Measurements from ENCODE around the gene SHB. TPM values are rescaled to one million over a fixed set of nuclear protein-coding genes. Genes with fewer than 3 reads are reported as not detected.

Gene SHB
- total RNA-seq, 1 experiment from 2014 or later: 56.4 TPM

DNA sequence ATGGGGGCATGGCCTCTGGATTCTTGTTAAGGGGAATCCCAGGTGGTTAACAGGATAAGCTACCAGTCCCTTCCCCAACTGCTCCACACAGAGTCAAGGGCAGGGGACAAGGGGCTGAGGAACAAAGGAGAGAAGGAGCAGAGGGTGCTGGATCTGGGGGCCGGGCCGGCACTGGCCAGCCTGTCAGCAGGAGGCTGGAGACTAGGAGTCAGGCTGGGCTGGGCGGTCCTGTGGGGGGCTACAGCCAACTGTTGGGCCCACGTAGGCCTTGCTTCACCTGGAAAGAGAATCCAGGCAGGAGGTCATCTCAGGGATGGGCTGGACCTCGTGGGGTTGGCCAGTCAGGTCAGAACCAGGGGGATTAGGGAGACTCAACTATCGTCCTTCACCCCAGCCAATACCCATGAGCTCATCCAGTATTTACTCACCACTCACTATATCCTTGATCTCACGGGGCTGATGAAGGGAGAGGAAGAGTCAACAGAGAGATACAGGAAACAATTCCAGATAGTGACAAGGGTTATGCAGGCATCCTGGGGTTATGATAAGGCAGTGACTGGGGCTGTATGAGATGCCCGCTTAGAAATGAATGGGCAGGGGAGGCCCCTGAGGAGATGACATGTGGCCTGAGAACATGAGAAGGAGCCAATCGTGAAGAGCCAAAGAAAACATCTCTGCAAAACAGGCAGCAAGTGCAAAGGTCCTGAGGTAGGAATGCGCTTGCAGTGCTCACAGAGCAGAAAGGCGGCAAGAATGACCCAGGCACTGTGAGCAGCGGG, 117.2 kb downstream of the SHB start:
- Histone ChIP-seq H3K36me3 (ENCODE audit: low read depth, low read length) (peaks cover 53% of the 10 kb centered on the region), H3K27me3 (ENCODE audit: low read length) (no peaks in the 10 kb centered on the region), H3K4me3 (ENCODE audit: low read length) (no peak overlapping the region), H2AFZ (ENCODE audit: low read length) (no peak overlapping the region), H3F3A (ENCODE audit: low read length, unreplicated experiment) (peaks cover 6% of the 10 kb centered on the region), H3K9me2 (replicated peaks; ENCODE audit: low read length) (no peaks in the 10 kb centered on the region), H3K27ac (ENCODE audit: low read length) (peak overlapping the region; percentile 100), H4K20me1 (ENCODE audit: low read length) (no peaks in the 10 kb centered on the region), H3K79me2 (ENCODE audit: low read length) (peaks cover 47% of the 10 kb centered on the region), H3K9me3 (ENCODE audit: low read length) (no peaks in the 10 kb centered on the region), H3K4me2 (ENCODE audit: low read length) (no peak overlapping the region), H3K9ac (ENCODE audit: low read length) (peak overlapping the region; percentile 94), H3K4me1 (ENCODE audit: insufficient read depth, low read length) (peaks cover 38% of the 10 kb centered on the region)
- DNase-seq (no peak), ATAC-seq (no peak)
- ChIA-PET CTCF (interaction anchor here (0.5 kb wide), 1 partner anchor 40 kb away, joined by 4 read pairs; no protein-coding TSS in a partner anchor), POLR2A (ENCODE audit: unreplicated experiment) (no interaction called here)
- intact Hi-C loops (cut with micrococcal nuclease): loop anchor here (5.0 kb wide), 1 partner anchor 115 kb away; the partner anchor contains the start of gene SHB
- no peak for TF ChIP-seq EZH2 (IDR thresholded peaks at IDR 0.05; ENCODE audit: low read length, unreplicated experiment)
- TF ChIP-seq CTCF (conservative IDR thresholded peaks at IDR 0.05; ENCODE audit: low read depth, low read length): no peak
- no peak for TF ChIP-seq EZH2phosphoT487 (IDR thresholded peaks at IDR 0.05; ENCODE audit: borderline replicate concordance, low read length)
- BruUV-seq (replicated peaks): no TSS peak

- H3K27me3 ChIP-seq (ENCODE audit: low read length): no peaks in the 10 kb centered on the region
- H3K9me2 ChIP-seq (replicated peaks; ENCODE audit: low read length): no peaks in the 10 kb centered on the region
- CTCF ChIA-PET: no interaction called here
- BruUV-seq (replicated peaks): no TSS peak
- H3K36me3 ChIP-seq (ENCODE audit: low read depth, low read length): peaks cover 60% of the 10 kb centered on the region
- no peak for DNase-seq
- H4K20me1 ChIP-seq (ENCODE audit: low read length): no peaks in the 10 kb centered on the region
- no peak overlapping the region for H2AFZ ChIP-seq (ENCODE audit: low read length)
- POLR2A ChIA-PET (ENCODE audit: unreplicated experiment): no interaction called here
- TF ChIP-seq CTCF (conservative IDR thresholded peaks at IDR 0.05; ENCODE audit: low read depth, low read length) (no peak), EZH2 (IDR thresholded peaks at IDR 0.05; ENCODE audit: low read length, unreplicated experiment) (no peak), EZH2phosphoT487 (IDR thresholded peaks at IDR 0.05; ENCODE audit: borderline replicate concordance, low read length) (no peak)
- intact Hi-C loops (cut with micrococcal nuclease): loop anchor here (5.0 kb wide), 1 partner anchor 117 kb away; the partner anchor contains the start of gene SHB
- H3K9me3 ChIP-seq (ENCODE audit: low read length): no peaks in the 10 kb centered on the region
- H3K9ac ChIP-seq (ENCODE audit: low read length): no peak overlapping the region
- H3K79me2 ChIP-seq (ENCODE audit: low read length): peaks cover 36% of the 10 kb centered on the region
- no peak for ATAC-seq
- peaks cover 39% of the 10 kb centered on the region for H3K4me1 ChIP-seq (ENCODE audit: insufficient read depth, low read length)
- H3K4me2 ChIP-seq (ENCODE audit: low read length): no peak overlapping the region
- H3K4me3 ChIP-seq (ENCODE audit: low read length): no peak overlapping the region
- H3F3A ChIP-seq (ENCODE audit: low read length, unreplicated experiment): peaks cover 6% of the 10 kb centered on the region
- peak overlapping the region; percentile 100; the same call in 1 of the 2 replicates for H3K27ac ChIP-seq (ENCODE audit: low read length)
Measured at GRCh38 chr9:37950561-37950960, 118.5 kb downstream of the SHB start.

- TF ChIP-seq CTCF (conservative IDR thresholded peaks at IDR 0.05; ENCODE audit: low read depth, low read length): no peak
- no peak for TF ChIP-seq EZH2phosphoT487 (IDR thresholded peaks at IDR 0.05; ENCODE audit: borderline replicate concordance, low read length)
- no peak for TF ChIP-seq EZH2 (IDR thresholded peaks at IDR 0.05; ENCODE audit: low read length, unreplicated experiment)
- DNase-seq (peak; percentile 21), ATAC-seq (no peak)
- peaks cover 36% of the 10 kb centered on the region for H3K79me2 ChIP-seq (ENCODE audit: low read length)
- no TSS peak for BruUV-seq (replicated peaks)
- H3K4me2 ChIP-seq (ENCODE audit: low read length): no peak overlapping the region
- H2AFZ ChIP-seq (ENCODE audit: low read length): no peak overlapping the region
- CTCF ChIA-PET: interaction anchor here (0.7 kb wide), 1 partner anchor 120 kb away, joined by 8 read pairs; the partner anchor contains the start of gene SHB
- no peaks in the 10 kb centered on the region for H3K9me3 ChIP-seq (ENCODE audit: low read length)
- peaks cover 56% of the 10 kb centered on the region for H3K36me3 ChIP-seq (ENCODE audit: low read depth, low read length)
- H3K9ac ChIP-seq (ENCODE audit: low read length): no peak overlapping the region
- H3F3A ChIP-seq (ENCODE audit: low read length, unreplicated experiment): peaks cover 2% of the 10 kb centered on the region
- H3K27ac ChIP-seq (ENCODE audit: low read length): no peak overlapping the region
- intact Hi-C loops (cut with micrococcal nuclease): no loop called here
- no peaks in the 10 kb centered on the region for H3K9me2 ChIP-seq (replicated peaks; ENCODE audit: low read length)
- H4K20me1 ChIP-seq (ENCODE audit: low read length): no peaks in the 10 kb centered on the region
- no peak overlapping the region for H3K4me3 ChIP-seq (ENCODE audit: low read length)
- peaks cover 39% of the 10 kb centered on the region for H3K4me1 ChIP-seq (ENCODE audit: insufficient read depth, low read length)
- POLR2A ChIA-PET (ENCODE audit: unreplicated experiment): interaction anchor here (0.7 kb wide), 1 partner anchor 36 kb away, joined by 6 read pairs; no protein-coding TSS in a partner anchor
- H3K27me3 ChIP-seq (ENCODE audit: low read length): no peaks in the 10 kb centered on the region
Measured at GRCh38 chr9:37949576-37949975, 119.5 kb downstream of the SHB start.
